HK-2 (cell line): ENCODE results near the gene KSR2.

Experiments
- DNase-seq: peaks from one replicate; pipeline ENCODE4 v3.0.0-alpha.2; 2018; ENCODE audit not compliant: unreplicated experiment

The KSR2 gene

DNA sequence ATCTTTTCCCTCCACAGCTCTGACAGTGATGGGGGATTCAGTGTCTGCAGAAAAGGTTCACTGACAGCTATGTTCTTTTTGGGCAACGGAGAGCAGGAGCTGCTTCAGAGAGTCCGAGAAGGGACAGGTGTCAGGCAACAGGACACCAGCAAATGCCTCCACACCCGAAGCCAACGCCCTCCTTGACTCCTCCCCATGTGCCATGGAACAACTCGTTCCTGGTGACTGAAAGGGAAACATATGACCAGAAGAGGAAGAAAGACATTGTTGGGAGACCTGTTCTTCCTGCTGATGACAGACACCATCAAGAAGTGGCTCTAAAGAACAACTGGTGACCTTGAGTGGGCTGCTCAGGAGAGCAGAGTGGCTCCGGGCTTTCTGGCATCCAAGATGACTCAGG is 435.1 kb downstream of the KSR2 start:
- DNase-seq = no peak

- DNase-seq = no peak
These were observed 438.0 kb downstream of the KSR2 start for GRCh38 chr12:117530796-117531195.

DNA sequence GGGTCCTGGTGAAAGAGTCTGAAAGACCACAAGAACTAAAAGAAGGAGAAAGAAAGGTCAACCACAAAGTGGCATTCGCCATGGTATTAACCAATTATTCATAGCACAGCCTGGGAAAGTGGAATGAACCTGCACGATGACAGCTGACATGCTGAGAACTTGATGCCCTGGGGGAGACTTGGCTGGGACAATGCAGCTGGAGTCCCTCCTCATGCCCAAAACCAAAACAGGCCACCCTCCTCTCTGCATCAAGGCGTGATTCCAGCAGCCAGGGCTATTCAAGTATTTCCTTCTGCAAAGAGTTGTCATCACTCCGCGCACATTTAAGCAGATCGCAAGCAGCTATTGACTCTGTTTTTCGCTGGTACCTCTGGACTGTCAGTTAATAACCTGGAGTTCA is 440.3 kb downstream of the KSR2 start:
- DNase-seq = no peak

GRCh38 chr12:117527479-117527855 is 441.3 kb downstream of the KSR2 start:
- DNase-seq = no peak

- DNase-seq = no peak
These were observed 441.9 kb downstream of the KSR2 start for GRCh38 chr12:117526757-117527478.

DNA sequence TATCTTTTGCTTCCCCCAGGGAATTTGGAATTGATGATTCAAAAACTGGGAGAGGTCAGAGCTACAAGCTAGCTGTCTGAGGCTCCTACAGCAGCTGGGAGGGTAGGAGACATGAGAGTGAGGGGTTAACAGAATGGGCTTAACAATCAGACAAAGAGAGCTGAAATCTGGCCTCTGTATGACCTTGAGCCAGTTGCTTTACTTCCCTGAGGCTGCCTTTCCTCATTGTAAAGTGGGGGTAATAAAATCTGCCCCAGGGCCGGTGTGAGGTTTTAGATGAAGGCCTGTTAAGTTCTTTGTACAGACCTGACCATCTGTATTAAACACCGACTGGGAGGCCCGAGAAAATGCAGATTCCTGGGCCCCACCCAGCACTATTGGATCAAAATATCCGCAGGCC is 443.0 kb downstream of the KSR2 start:
- DNase-seq = no peak

GRCh38 chr12:117524806-117525205 is 444.0 kb downstream of the KSR2 start:
- DNase-seq = no peak

- no peak for DNase-seq
These were observed 444.8 kb downstream of the KSR2 start for GRCh38 chr12:117523971-117524370.

- no peak for DNase-seq
These were observed 446.2 kb downstream of the KSR2 start for GRCh38 chr12:117522559-117522958.

DNA sequence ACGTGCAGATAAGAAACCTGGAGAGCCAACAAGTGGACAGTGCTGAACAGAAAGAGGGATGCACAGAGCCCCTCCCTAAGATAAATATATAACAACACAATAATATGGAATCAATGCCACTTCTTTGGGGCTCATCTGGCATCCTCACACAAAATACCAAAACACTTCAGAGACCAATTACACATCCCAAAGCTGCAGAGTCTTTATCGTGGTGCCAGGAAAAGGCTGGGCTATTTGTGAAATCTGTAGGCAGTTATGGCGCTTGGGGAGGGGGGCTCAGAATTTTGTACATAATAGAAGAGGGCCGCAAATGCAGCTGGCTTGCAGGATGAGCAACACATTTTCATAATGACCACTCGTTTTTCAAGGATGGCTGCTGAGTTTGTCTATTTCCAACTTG is 446.9 kb downstream of the KSR2 start:
- no peak for DNase-seq

GRCh38 chr12:117521346-117521745 is 447.4 kb downstream of the KSR2 start:
- no peak for DNase-seq

GRCh38 chr12:117518594-117519270 is 450.1 kb downstream of the KSR2 start:
- DNase-seq = no peak

- DNase-seq = no peak
These were observed 451.5 kb downstream of the KSR2 start for GRCh38 chr12:117517219-117517739.

GRCh38 chr12:117516034-117516433 is 452.8 kb downstream of the KSR2 start:
- DNase-seq = no peak

GRCh38 chr12:117514016-117514415 is 454.8 kb downstream of the KSR2 start:
- no peak for DNase-seq

DNA sequence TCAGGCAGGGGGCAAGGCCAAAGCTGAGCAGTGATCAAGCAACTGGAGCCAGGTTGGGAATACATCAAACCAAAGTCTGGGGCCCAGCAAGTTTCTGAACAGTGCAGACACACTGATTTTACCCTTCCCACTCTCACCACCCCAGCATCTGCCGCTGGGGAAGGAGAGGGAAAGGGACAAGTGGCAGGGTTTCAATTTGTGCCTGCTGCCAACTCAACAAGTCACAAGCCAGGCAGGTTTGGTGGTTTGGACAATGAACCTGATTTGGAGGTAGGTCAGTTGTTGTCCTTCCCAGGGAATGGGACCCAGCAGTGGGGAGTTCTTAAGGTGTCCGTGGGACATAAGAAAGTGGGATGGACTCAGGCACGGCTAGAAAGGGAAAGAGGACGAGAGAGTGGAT is 455.4 kb downstream of the KSR2 start:
- DNase-seq = no peak

DNA sequence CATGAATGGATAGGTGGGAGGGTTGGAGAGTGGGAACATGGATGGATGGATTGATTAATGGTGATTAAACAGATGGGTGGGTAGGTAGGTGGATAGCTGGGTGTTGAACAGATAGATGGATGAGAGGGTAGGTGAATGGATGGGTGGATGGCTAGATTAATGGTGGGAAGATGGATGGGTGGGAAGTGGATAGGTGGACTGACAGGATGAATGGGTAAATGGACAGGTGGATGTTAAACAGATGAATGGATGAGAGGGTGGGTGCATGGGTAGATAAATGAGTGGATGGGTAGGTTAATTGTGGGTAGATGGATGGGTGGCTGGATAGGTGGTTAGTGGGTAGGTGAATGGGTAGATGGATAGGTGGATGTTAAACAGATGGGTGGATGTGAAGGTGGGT is 460.3 kb downstream of the KSR2 start:
- no peak for DNase-seq

DNA sequence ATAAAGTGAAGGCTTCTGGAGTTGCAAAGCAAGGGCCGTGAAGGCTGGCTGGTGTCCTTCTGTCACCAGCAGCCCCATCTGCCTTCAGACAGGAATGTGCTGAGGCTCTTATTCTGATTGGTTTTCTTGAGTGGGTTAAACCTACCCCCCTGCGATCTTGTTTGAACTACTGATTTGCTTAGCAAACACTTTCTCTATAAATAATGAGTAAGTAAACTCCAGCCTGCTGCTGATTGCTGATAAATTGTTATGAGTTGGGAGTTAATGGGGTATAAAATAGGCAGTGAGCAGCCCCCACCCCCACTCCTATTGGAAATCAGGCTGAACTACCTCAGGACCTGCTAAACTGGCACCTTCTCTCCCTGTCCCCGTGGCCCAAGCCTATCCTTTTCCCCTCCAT is 461.2 kb downstream of the KSR2 start:
- no peak for DNase-seq

GRCh38 chr12:117506333-117506732 is 462.5 kb downstream of the KSR2 start:
- DNase-seq = no peak

- DNase-seq = no peak
These were observed 466.2 kb downstream of the KSR2 start for GRCh38 chr12:117502633-117503032.

DNA sequence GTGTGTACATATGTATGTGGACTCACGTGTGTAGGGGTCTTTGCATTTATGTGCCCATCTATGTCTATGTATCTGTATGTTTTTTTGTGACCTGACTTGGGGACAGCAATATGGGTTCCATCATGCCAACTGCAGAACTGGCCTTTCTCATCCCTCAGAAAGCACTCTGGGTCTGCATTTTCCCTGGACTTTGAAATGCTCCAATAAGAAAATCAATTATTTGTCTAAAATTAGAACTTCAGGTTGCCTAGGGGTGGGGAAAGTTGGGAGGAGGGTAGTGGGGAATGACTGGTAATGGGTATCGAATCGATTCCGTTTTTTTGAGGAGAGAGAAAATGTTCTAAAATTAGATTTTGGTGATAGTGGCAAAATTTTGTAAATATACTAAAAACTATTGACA is 466.6 kb downstream of the KSR2 start:
- no peak for DNase-seq

- DNase-seq = no peak
These were observed 467.5 kb downstream of the KSR2 start for GRCh38 chr12:117501076-117501869.
